Measurements from ENCODE around the gene DNAH14. TPM values are rescaled to one million over a fixed set of nuclear protein-coding genes. Genes with fewer than 3 reads are reported as not detected.
"Not testable (repeated sequence)": the region's sequence is repeated elsewhere in the genome, so short reads cannot be mapped to it uniquely, and the experiment has no call there.

Gene DNAH14
- total RNA-seq, 1 donor from 2014 or later = 4.6 TPM

DNA sequence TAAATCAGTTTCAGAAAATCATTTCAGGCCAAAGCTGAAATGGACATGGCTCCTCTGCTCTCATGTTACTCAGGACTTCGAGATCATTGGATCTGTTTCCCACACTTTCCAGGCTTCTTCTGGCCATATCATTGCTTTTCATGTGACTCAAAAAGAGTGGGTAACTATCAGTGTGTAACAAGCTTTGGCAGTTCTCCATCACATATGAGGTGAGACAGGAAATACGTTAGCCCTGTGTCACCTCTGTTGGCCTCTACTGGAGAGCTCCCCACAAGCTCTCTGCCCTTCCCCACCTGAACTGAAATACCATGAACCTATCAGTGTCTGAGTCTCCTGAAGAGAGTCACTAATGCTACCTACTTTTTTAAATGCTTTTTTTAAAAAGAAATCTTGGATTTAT is 370.1 kb downstream of the DNAH14 start:
- intact Hi-C loops (cut with DNase I) = no loop called here
- DNase-seq (ENCODE audit: missing footprints) (no peak), ATAC-seq (no peak)

DNA sequence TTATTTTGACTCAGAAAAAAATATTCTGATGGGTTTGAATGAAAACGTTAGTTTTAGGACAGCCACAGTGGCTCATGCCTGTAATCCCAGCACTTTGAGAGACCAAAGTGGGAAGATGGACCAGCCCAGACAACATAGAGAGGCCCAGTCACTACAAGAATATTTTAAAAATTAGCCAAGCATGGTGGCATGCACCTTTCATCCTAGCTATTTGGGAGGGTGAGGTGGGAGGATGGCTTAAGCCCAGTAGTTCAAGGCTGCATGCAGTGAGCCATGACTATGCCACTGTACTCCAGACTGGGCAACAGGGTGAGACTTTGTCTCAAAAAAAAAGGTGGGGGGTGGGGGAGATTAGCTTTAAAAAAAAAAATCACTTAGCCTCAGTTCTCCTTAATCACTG is 370.9 kb downstream of the DNAH14 start:
- intact Hi-C loops (cut with DNase I) = no loop called here
- ATAC-seq = no peak
- DNase-seq (ENCODE audit: missing footprints) = no peak

GRCh38 chr1:225304996-225305395 is 375.5 kb downstream of the DNAH14 start:
- intact Hi-C loops (cut with DNase I) = no loop called here
- DNase-seq (ENCODE audit: missing footprints) (no peak), ATAC-seq (no peak)

DNA sequence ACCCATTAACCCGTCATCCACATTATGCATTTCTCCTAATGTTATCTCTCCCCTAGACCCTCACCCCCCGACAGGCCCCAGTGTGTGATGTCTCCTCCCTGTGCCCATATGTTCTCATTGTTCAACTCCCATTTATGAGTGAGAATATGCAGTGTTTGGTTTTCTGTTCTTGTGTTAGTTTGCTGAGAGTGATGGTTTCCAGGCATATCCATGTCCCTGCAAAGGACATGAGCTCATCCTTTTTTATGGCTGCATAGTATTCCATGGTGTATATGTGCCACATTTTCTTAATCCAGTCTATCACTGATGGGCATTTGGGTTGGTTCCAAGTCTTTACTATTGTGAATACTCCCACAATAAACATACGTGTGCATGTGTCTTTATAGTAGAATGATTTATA is 381.1 kb downstream of the DNAH14 start:
- DNase-seq (ENCODE audit: missing footprints); intact Hi-C loops (cut with DNase I); ATAC-seq: not testable (repeated sequence)

DNA sequence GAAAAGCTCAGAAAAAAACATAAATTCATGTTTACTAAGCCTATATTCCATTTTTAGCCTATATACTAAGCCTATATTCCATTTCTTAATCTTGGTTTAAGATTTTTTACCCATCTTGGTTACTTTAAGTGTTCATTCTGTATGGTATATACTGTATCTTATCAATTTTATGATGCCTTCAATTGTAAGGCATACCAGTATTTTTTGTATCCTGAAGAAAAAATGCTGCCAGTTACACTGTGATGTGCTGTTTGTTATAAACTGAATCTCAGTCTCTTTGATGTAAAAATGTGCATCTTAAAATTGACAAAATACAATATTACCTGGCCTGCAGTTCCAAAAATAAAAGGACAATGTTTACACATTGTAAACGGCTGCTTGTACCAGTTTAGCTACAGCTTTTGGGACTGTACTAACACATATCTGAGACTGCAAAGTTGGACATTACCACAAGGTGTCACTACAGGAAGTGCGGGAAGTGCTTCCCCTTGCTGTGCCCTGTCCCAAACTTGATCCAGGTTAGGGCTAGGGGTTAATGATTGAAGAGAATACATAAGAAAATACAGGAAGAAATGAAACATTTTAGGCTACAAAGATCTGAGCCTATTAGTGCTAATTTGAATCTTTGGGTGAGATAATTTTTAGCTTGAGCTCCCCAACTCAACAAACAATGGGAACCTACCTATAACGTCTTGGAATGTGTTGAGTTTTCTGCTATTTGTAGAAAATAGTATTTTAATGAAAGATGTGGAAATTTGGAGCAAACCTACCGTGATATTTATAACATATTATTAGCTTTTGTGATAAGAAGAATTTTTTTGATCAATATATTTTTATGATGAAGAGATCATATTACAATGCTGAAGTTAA is 389.5 kb downstream of the DNAH14 start:
- intact Hi-C loops (cut with DNase I) = no loop called here
- ATAC-seq (peak; percentile 72), DNase-seq (ENCODE audit: missing footprints) (no peak)

GRCh38 chr1:225319871-225320270 is 390.4 kb downstream of the DNAH14 start:
- intact Hi-C loops (cut with DNase I) = loop anchor here (2.0 kb wide), 1 partner anchor 657 kb away; no protein-coding TSS in a partner anchor
- DNase-seq (ENCODE audit: missing footprints) (no peak), ATAC-seq (no peak)

- intact Hi-C loops (cut with DNase I) = loop anchor here (2.0 kb wide), 1 partner anchor 655 kb away; no protein-coding TSS in a partner anchor
- ATAC-seq (no peak), DNase-seq (ENCODE audit: missing footprints) (no peak)
Measured at GRCh38 chr1:225321784-225322183, 392.3 kb downstream of the DNAH14 start.

DNA sequence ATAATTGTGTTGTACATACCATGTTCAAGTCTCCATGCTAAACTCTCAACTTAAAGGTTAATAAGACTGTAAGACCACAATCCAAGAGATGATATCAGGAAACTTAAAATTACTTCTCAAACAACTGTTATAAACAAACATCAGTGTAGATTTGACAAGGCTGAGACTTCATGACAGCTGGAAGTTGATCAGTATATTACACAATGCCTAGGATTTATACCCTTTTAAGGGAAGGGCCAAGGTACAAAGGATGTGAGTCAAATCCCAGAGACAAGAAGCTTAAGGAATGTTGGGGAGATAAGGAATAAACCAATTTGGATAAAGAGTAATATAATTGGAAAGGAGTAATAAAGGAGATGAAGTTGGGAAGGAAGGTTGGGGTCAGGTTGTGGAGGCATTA is 399.6 kb downstream of the DNAH14 start:
- ATAC-seq (no peak), DNase-seq (ENCODE audit: missing footprints) (no peak)
- intact Hi-C loops (cut with DNase I) = no loop called here

DNA sequence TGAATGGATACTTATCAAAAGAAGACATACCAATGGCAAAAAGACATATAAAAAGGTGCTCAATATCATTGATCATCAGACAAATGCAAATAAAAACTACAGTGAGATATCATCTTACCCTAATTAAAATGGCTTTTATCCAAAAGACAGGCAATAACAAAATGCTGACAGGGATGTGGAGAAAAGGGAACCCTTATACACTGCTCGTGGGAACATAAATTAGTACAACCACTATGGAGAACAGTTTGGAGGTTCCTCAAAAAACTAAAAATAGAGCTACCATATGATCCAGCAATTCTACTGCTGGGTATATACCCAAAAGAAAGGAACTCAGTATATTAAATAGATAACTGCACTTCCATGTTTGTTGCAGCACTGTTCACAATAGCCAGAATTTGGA is 400.5 kb downstream of the DNAH14 start:
- DNase-seq (ENCODE audit: missing footprints); ATAC-seq; intact Hi-C loops (cut with DNase I): not testable (repeated sequence)

DNA sequence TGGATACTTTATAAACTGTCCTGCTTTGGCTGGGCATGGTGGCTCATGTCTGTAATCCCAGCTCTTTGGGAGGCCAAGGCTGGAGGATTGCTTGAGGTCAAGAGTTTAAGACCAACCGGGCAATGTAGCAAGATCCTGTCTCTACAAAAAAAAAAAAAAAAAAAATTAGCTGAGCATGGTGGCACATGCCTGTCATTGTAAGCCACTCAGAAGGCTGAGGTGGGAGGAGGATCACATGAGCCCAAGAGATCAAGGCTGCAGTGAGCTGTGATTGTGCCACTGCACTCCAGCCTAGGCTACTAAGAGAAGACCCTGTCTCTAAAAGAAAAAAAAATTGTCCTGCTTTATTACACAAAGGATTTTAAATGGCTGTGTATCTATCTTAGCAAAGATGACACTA is 403.2 kb downstream of the DNAH14 start:
- DNase-seq (ENCODE audit: missing footprints) (no peak), ATAC-seq (no peak)
- intact Hi-C loops (cut with DNase I) = no loop called here

DNA sequence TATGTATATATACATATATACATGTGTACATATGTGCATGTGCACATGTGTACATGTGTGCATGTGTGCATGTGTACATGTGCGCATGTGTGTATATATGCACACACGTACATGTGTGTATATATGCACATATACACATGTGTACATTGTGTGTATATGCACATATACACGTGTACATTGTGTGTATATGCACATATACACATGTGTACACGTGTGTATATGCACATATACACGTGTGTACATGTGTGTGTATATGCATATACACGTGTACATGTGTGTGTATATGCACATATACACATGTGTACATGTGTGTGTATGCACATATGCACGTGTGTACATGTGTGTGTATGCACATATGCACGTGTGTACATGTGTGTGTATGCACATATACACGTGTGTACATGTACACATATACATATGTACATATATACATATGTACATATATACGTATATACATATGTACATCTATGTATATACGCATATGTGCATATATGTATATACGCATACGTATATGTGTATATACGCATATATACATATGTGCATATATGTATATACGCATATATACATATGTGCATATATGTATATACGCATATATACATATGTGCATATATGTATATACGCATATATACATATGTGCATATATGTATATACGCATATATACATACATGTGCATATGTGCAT is 405.8 kb downstream of the DNAH14 start:
- intact Hi-C loops (cut with DNase I); DNase-seq (ENCODE audit: missing footprints); ATAC-seq: not testable (repeated sequence)

GRCh38 chr1:225338545-225338944 is 409.1 kb downstream of the DNAH14 start:
- intact Hi-C loops (cut with DNase I) = no loop called here
- ATAC-seq (no peak), DNase-seq (ENCODE audit: missing footprints) (no peak)

GRCh38 chr1:225341642-225342041 is 412.2 kb downstream of the DNAH14 start:
- ATAC-seq = no peak
- no peak for DNase-seq (ENCODE audit: missing footprints)
- intact Hi-C loops (cut with DNase I) = no loop called here

- no peak for ATAC-seq
- intact Hi-C loops (cut with DNase I) = no loop called here
- DNase-seq (ENCODE audit: missing footprints) = peak; percentile 65
Measured at GRCh38 chr1:225342695-225343094, 413.2 kb downstream of the DNAH14 start.

DNA sequence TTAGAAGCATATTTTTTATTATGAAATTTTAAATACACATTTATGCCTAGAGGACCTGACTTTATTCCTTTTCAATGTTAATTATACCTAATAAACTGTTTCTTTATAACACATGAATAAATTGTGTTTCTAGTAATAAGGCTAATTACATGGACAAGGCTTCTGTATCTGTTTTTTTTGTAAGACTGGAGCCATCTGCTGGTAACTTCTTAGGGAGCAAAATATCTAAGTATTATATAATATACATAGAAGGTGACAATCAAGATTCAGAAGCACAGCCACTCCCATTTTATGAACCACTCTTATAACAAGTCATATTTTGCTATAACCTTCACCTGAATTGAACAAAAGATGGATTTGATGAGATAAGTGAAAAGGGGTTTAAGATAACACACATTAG is 414.1 kb downstream of the DNAH14 start:
- no peak for ATAC-seq
- intact Hi-C loops (cut with DNase I) = no loop called here
- no peak for DNase-seq (ENCODE audit: missing footprints)

DNA sequence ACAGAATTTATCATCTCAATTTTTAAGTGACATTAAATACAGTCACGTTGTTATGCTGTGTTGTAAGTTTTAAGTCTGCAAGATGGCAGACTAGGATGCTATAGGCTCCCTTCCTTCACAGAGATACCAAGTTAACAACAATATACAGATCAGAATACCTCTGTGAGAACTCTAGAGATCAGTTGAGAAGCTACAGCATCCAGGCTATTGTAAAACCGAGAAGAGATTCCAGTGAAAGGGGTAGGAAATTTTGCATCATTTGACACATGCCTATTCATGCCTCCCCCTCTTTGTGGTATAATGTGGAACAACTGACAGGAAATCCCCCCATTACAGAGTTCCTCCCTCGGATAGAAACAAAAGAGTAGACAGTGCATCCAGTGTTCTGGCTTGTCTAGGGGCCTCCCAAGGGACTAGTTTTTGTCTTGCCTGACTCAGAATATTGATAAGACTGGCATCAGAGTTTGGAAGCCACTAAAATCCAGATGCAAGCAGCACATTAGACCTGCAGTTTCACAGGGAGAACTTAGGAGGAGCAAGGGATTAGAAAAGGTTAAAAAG is 417.7 kb downstream of the DNAH14 start:
- DNase-seq (ENCODE audit: missing footprints) (no peak), ATAC-seq (no peak)
- intact Hi-C loops (cut with DNase I) = no loop called here

DNA sequence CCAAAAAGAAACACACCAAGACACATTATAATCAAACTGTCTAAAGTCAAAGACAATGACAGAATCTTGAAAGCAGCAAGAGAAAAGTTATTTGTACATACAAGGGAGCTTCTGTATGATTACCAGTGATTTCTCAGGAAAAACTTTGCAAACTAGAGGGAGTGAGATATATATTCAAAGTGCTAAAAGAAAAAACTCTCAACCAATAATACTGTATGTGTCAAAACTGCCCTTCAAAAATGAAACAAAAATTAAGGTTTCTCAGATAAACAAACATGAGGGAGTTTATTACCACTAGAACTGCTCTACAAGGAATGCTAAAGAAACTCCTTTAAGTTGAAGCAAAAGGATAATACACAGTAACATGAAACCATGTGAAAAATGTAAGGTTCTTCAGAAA is 418.9 kb downstream of the DNAH14 start:
- intact Hi-C loops (cut with DNase I) = no loop called here
- DNase-seq (ENCODE audit: missing footprints) (no peak), ATAC-seq (no peak)

DNA sequence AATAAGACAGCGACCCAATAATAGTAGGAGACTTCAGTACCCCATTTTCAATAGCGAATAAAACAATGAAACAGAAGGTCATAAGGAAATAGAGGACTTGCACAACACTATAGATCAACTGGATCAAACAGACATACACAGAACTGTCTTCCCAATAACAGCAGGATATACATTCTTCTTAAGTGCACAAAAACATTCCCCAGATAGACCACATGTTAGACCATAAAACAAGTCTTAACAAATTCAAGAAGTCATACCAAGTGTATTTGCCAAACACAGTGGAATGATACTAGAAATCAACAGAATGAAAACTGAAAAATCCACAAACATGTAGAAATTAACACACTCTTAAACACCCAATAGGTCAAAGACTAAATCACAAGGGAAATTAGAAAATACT is 420.4 kb downstream of the DNAH14 start:
- intact Hi-C loops (cut with DNase I) = no loop called here
- ATAC-seq (no peak), DNase-seq (ENCODE audit: missing footprints) (no peak)

DNA sequence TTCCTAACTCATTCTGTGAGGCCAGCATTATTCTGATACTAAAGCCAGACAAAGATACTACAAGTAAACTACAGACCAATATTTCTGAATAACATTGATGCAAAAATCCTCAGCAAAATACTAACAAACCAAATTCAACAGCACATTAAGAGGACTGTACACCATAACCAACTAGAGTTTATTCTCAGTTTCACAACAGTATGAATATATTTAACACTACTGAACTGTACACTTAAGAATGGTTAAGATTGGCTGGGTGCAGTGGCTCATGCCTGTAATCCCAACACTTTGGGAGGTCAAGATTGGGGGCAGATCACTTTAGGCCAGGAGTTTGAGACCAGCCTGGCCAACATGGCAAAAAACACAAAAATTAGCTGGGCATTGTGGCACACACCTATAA is 421.4 kb downstream of the DNAH14 start:
- intact Hi-C loops (cut with DNase I) = no loop called here
- no peak for DNase-seq (ENCODE audit: missing footprints)
- ATAC-seq = no peak

DNA sequence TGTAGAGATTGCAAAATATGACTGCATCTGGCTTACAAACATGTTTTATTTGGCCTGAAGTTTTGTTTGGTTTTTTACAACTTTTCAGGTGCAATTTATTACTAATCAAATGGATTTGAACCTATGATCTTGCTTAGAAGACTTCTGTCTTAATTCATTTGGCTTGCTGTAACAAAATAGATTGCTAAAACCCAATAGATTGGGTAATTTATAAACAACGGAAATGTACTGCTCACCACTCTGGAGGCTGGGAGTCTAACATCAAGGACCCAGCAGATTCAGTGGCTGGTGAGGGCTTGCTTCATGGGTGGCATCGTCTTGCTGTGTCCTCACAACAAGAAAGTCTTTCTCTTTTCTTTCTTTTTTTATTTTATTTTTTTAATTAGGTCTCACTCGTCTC is 425.4 kb downstream of the DNAH14 start:
- no peak for ATAC-seq
- intact Hi-C loops (cut with DNase I) = no loop called here

More for the DNA sequence above, 425.4 kb downstream of the DNAH14 start:
- DNase-seq (ENCODE audit: missing footprints) = no peak

All from Right ventricle myocardium inferior (tissue), 1 donor.